Uterus (tissue), 2 donors: Measurements from ENCODE around the gene FBXW7.

Source experiments
- POLR2A ChIP-seq, 2 donors: fragments of 450-650 bp; IDR thresholded peaks; one replicate each; pipeline ENCODE4 v1.6.1; 2016; ENCODE audit warnings: antibody characterized with exemption in 2 of 2, mild to moderate bottlenecking in 1 of 2, moderate library complexity in 1 of 2
- TF ChIP-seq, protein P1 (sequence below), 4 experiments: fragments of 200-600 bp in 2 of 4; fragments of 450-650 bp in 2 of 4; sonication (generic) in 2 of 4; IDR thresholded peaks; one replicate each; pipeline ENCODE4 v1.5.1; 2016 to 2019; ENCODE audit warnings: antibody characterized with exemption in 4 of 4, mild to moderate bottlenecking in 2 of 4, moderate library complexity in 1 of 4

DNA sequence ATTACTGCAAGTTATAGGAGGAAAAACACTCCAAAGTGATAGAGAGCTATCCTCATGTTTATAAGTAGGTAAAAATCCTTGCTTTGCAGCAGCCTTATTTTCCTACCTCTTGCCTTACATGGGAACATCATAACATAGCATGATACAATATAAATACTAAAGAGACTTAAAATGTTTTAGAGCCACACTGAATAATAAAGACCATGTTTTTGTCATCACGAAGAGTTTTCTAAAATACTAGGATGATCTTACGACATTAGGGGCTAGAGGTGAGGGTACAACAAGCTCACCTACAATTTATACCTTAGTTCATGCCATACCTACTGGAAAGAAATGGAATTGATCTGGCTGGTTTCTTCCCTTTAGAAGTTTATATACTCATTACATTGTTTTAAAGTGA lies 184.8 kb downstream of the FBXW7 start:
- TF ChIP-seq, protein P1, sequence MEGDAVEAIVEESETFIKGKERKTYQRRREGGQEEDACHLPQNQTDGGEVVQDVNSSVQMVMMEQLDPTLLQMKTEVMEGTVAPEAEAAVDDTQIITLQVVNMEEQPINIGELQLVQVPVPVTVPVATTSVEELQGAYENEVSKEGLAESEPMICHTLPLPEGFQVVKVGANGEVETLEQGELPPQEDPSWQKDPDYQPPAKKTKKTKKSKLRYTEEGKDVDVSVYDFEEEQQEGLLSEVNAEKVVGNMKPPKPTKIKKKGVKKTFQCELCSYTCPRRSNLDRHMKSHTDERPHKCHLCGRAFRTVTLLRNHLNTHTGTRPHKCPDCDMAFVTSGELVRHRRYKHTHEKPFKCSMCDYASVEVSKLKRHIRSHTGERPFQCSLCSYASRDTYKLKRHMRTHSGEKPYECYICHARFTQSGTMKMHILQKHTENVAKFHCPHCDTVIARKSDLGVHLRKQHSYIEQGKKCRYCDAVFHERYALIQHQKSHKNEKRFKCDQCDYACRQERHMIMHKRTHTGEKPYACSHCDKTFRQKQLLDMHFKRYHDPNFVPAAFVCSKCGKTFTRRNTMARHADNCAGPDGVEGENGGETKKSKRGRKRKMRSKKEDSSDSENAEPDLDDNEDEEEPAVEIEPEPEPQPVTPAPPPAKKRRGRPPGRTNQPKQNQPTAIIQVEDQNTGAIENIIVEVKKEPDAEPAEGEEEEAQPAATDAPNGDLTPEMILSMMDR (IDR thresholded peaks at IDR 0.05): no peak
- TF ChIP-seq POLR2A (IDR thresholded peaks at IDR 0.05): no peak
